Colon (tissue), 2 donors: ENCODE results near the gene NDP.
"Not testable (repeated sequence)": the region's sequence is repeated elsewhere in the genome, so short reads cannot be mapped to it uniquely, and the experiment has no call there.

Source experiments
- FAIRE-seq: peaks from 2 replicates; lab custom pipeline; 2012; peaks lifted over from hg19 to GRCh38; lab: Jason Lieb, UNC
- donor health status: control.
- donor health status: control.

NDP gene

DNA sequence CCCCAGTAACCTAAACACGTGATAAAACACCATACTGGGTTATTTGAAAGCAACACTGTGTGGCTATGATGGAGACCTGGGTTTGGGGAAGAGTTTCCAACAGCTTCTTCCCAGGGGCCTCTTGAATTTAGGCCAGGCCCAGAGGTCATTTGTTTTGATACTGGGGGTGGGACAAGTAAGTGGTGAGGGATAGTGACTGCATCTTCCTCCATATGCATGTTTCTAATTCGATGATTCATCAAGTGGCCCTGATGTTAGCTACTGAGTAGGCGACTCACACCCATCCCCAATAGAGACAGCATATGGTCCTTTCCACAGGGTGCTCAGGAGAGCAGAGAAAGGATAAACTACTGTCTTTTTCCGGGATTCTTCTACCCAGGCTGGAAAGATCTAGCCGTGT lies 2.7 kb downstream of the NDP start:
- no peak for FAIRE-seq

DNA sequence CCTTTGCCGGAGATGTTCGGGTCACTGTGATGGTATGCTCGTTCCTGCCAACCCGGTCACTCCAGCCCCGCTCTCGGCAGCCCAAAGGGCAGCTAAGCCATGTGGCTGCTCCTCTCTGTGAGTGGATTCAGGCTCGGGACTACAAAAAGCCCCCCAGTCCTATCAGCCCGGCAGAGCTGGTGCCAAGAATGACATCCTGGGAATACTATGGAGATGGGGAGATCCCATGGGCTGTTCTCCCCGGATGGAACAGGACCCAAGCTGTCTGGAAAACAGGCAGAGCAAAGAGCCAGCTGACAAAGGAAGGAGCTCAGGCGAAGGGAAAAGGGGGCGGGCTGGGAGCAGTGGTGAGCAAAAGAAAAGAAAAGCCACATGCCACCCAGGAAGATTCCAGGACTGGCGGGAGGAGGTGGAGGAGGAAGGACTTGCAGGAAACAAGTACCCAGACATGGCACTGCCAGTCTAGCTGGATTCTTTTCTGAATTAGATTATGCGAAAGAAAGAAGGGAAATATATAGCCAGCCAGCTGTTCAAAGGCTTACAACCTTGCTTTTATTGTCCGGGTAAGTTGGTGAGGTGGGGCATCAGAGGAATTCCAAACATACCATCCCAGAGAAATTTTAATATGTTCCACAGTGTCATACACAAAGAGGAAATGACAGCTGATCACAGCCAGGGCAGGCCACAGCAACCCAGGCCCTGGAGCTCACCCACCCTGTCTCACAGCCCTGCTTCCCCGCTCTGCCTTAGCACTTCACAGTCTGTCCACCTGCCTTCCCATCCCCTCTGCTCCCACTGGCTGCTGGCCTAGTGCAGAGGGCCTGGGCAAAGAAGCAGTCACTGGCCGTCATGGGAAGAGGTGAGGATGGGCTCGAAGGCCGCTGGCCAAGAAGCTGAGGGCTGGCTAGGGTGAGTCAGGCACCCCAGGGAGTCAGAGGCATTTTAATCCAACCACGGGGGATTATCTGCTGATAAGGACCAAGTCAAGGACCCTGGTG lies 3.4 kb downstream of the NDP start:
- FAIRE-seq, result no peak

DNA sequence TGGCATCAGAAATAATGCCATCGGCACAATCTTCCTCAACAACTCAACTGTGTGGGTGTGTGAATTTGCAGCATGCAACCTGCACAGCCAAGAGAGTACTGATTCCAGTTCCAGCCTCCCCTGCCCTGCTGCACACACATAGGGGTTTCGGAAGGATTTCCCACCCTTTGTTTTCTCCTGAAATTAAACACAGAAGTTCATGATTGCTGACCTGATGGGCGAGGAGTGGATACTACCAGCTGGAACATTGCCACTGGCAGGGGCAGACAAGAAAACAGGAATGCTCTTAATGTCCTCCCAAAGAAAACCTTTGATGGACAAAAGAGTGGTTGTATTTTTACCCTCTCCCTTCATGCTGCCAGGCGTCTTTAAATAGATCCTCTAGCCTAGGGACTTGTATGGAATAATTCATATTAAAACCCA lies 4.8 kb downstream of the NDP start:
- FAIRE-seq, result no peak

DNA sequence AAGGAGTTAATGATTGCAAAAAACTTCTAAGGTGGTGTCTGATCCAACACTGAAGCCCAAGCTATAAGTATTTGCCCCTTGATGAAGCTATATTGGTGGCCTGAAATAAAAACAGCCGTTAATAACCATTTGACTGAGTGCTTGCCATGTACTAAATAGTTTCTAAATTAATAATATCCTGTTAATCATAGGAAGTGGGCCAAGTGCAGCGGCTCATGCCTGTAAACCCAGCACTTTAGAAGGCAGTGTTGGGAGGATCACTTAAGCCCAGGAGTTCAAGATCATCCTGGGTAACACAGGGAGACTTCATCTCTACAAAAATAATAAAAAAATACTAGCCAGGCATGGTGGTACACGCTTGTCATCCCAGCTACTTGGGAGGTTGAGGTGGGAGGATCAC lies 8.3 kb downstream of the NDP start:
- no peak for FAIRE-seq

DNA sequence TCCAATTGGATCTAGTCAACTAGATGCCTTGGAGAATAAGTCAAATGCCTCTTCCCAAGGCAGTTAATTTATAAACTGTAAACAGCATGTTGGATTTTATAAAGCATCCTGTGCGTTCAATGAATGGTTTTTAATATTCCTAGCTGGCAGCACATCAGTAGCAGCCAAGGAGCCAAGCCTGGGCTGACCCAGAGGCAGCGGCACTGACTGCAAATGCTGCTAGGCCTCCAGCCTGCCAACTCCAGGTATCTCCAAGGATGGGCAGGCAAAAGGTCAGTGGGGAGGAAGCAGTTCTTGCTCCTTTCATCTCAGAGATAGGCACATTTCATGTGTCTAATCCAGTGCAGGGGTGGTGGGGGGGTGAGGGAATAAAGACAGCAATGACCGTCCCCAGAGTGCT lies 9.5 kb downstream of the NDP start:
- FAIRE-seq, result no peak

DNA sequence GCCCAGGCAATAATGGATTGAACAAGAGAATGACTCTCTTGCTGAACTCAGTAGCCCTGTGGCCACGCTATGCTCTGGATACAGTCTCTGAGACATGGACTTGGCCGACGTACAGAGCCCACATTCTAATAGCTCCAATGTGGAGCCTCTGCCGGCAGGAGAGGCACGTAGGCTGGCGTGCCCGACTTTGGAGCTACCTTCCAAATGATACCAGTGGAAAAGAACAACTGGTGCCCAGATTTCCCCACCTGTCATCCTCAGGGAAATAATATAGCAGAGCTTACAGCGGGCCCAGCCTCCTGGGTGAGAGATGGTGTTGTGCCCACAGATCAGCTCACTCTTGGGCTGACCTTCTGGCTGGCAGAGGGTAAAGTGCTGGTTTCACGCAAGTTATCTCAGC lies 10.6 kb downstream of the NDP start:
- FAIRE-seq, result no peak

- FAIRE-seq, result no peak
These were observed 11.5 kb downstream of the NDP start for GRCh38 chrX:43961699-43962098.

DNA sequence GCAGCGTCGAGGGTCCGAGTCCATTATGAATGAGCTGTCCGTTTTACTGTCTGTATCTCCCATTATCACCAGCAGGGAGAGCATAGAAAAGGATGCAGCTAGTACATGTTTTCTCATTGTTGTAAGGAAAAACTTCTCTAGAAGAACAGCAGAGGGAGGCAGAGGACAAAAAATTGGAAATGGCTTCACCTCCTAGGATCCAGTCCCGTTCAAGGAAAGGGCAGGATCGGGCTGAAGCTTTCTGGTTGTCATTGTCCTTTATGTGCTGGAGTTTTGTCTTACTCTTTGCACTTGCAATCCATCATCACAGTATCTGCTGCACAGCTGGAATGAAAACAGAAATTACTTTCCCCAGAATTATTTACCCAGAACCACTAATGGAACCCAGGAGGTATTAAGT lies 14.7 kb downstream of the NDP start:
- peak; percentile 53 for FAIRE-seq

DNA sequence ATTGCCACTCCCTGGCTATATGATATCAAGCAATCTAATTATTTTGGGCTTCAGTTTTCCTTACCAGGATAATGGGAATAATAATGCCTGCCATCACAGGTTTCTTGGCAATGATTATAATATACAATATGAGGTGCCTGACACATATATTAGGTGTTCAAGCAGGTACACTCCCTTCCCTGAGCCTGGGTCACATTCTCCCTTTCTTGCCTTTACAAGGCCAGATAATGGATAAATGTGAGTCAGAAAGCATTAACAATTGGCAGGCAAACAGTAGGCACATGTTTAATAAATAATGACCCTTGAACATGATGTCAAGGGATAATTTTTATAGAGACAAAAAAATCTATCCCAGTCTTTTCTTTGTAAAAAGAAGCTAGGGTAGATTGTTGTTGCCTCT lies 17.2 kb downstream of the NDP start:
- no peak for FAIRE-seq

DNA sequence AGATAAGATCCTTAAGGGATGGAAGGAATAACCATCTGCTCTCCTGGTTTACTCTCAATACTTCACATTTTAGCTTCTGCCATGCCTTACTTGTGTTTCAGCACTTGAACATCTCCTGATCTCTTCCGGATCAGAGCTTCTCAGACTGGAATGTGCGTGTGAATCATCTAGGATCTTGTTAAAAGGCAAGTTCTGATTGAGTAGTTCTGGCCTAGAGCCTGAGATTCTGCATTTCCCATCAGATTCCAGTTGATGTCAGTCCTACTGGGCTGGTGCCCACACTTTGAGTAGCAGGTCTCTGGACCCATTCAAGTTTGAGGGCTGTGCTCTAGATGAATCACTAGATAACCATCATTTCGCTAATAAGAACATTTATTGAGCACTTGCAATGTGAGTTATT lies 20.0 kb downstream of the NDP start:
- no peak for FAIRE-seq

GRCh38 chrX:43949669-43950068 lies 23.5 kb downstream of the NDP start:
- FAIRE-seq, result no peak

DNA sequence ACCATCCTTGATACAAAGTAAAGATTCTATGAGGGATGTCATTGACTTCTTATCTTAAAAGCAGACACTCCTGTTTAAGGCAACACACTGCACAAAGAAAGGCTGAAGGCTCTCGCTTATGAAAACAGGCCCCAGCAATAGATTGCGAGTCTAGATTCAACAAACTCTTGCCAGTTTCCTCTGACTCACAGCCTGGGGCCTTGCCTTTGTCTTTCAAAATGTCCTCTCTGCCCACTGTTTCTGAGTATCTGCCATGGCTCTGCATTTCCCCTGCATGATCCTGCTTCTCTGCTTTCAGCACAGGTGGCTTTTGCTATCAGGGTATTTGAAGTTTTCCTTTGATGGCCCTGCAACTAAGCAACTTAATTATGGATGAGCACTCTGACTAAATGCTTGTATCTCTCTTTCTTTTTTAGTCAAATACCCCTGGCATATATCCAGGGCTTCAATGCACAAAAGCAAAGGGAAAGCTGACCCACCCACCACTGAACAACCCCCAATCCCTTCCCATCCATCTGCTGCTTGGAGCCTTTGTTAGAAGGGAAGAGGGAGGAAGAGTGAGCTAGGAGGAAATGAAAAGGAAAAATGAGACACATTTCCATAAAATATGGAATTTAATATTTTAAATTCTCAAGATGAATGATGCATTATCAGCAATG lies 32.2 kb downstream of the NDP start:
- no peak for FAIRE-seq

GRCh38 chrX:43939187-43939926 lies 33.8 kb downstream of the NDP start:
- no peak for FAIRE-seq

DNA sequence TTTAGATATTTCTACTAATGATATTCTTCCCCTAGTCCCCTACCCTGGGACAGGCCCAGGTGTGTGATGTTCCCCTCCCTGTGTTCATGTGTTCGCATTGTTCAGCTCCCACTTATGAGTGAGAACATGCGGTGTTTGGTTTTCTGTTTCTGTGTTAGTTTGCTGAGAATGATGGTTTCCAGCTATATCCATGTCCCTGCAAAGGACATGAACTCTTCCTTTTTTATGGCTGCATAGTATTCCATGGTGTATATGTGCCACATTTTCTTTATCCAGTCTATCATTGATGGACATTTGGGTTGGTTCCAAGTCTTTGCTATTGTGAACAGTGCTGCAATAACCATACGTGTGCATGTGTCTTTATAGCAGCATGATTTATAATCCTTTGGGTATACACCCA lies 51.2 kb downstream of the NDP start:
- FAIRE-seq, result not testable (repeated sequence)

GRCh38 chrX:43910772-43911171 lies 62.4 kb downstream of the NDP start:
- FAIRE-seq, result not testable (repeated sequence)

GRCh38 chrX:43910012-43910411 lies 63.2 kb downstream of the NDP start:
- no peak for FAIRE-seq

GRCh38 chrX:43909141-43909540 lies 64.0 kb downstream of the NDP start:
- peak; percentile 14 for FAIRE-seq

- no peak for FAIRE-seq
These were observed 73.0 kb downstream of the NDP start for GRCh38 chrX:43899878-43900815.
